ENCODE data around the gene ZNG1A.
"Not testable (repeated sequence)": the region's sequence is repeated elsewhere in the genome, so short reads cannot be mapped to it uniquely, and the experiment has no call there.

DNA sequence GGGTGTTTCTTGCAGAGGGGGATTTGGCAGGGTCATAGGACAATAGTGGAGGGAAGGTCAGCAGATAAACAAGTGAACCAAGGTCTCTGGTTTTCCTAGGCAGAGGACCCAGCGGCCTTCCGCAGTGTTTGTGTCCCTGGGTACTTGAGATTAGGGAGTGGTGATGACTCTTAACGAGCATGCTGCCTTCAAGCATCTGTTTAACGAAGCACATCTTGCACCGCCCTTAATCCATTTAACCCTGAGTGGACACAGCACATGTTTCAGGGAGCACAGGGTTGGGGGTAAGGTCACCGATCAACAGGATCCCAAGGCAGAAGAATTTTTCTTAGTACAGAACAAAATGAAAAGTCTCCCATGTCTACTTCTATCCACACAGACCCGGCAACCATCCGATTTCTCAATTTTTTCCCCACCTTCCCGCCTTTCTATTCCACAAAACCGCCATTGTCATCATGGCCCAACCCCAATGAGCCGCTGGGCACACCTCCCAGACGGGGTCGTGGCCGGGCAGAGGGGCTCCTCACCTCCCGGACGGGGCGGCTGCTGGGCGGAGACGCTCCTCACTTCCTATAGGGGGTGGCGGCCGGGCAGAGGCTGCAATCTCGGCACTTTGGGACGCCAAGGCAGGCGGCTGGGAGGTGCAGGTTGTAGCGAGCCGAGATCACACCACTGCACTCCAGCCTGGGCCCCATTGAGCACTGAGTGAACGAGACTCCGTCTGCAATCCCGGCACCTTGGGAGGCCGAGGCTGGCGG, 95.7 kb downstream of the ZNG1A start:
- TF ChIP-seq, protein P1, sequence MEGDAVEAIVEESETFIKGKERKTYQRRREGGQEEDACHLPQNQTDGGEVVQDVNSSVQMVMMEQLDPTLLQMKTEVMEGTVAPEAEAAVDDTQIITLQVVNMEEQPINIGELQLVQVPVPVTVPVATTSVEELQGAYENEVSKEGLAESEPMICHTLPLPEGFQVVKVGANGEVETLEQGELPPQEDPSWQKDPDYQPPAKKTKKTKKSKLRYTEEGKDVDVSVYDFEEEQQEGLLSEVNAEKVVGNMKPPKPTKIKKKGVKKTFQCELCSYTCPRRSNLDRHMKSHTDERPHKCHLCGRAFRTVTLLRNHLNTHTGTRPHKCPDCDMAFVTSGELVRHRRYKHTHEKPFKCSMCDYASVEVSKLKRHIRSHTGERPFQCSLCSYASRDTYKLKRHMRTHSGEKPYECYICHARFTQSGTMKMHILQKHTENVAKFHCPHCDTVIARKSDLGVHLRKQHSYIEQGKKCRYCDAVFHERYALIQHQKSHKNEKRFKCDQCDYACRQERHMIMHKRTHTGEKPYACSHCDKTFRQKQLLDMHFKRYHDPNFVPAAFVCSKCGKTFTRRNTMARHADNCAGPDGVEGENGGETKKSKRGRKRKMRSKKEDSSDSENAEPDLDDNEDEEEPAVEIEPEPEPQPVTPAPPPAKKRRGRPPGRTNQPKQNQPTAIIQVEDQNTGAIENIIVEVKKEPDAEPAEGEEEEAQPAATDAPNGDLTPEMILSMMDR (conservative IDR thresholded peaks at IDR 0.05; ENCODE audit: low read depth in 2 of 2): not testable (repeated sequence)
- not testable (repeated sequence) for TF ChIP-seq EZH2phosphoT487 (IDR thresholded peaks at IDR 0.05; ENCODE audit: unreplicated experiment); EZH2 (IDR thresholded peaks at IDR 0.05; ENCODE audit: low read depth, unreplicated experiment); POLR2AphosphoS5 (IDR thresholded peaks at IDR 0.05; ENCODE audit: low read depth); CREB1 (CRISPR knock-in tag; IDR thresholded peaks at IDR 0.05; ENCODE audit: low read depth); ZNF331 (CRISPR knock-in tag; IDR thresholded peaks at IDR 0.05; ENCODE audit: low read depth); JUNB (IDR thresholded peaks at IDR 0.05; ENCODE audit: unreplicated experiment); NANOG (IDR thresholded peaks at IDR 0.05; ENCODE audit: borderline replicate concordance); STAT1 (IDR thresholded peaks at IDR 0.05; ENCODE audit: unreplicated experiment)
- TF ChIP-seq, protein P2, sequence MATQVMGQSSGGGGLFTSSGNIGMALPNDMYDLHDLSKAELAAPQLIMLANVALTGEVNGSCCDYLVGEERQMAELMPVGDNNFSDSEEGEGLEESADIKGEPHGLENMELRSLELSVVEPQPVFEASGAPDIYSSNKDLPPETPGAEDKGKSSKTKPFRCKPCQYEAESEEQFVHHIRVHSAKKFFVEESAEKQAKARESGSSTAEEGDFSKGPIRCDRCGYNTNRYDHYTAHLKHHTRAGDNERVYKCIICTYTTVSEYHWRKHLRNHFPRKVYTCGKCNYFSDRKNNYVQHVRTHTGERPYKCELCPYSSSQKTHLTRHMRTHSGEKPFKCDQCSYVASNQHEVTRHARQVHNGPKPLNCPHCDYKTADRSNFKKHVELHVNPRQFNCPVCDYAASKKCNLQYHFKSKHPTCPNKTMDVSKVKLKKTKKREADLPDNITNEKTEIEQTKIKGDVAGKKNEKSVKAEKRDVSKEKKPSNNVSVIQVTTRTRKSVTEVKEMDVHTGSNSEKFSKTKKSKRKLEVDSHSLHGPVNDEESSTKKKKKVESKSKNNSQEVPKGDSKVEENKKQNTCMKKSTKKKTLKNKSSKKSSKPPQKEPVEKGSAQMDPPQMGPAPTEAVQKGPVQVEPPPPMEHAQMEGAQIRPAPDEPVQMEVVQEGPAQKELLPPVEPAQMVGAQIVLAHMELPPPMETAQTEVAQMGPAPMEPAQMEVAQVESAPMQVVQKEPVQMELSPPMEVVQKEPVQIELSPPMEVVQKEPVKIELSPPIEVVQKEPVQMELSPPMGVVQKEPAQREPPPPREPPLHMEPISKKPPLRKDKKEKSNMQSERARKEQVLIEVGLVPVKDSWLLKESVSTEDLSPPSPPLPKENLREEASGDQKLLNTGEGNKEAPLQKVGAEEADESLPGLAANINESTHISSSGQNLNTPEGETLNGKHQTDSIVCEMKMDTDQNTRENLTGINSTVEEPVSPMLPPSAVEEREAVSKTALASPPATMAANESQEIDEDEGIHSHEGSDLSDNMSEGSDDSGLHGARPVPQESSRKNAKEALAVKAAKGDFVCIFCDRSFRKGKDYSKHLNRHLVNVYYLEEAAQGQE (IDR thresholded peaks at IDR 0.05; ENCODE audit: unreplicated experiment): not testable (repeated sequence)
- TF ChIP-seq, protein P3, sequence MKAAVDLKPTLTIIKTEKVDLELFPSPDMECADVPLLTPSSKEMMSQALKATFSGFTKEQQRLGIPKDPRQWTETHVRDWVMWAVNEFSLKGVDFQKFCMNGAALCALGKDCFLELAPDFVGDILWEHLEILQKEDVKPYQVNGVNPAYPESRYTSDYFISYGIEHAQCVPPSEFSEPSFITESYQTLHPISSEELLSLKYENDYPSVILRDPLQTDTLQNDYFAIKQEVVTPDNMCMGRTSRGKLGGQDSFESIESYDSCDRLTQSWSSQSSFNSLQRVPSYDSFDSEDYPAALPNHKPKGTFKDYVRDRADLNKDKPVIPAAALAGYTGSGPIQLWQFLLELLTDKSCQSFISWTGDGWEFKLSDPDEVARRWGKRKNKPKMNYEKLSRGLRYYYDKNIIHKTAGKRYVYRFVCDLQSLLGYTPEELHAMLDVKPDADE (IDR thresholded peaks at IDR 0.05): not testable (repeated sequence)
